Neural cell (in vitro differentiated cells): ENCODE data around the gene CSK.

ENCODE experiments used
- CTCF ChIP-seq: fragments of 450-650 bp; IDR thresholded peaks from 2 replicates; pipeline ENCODE4 v1.5.1; 2014; ENCODE audit warnings: antibody characterized with exemption, mild to moderate bottlenecking, moderate library complexity; ENCODE audit not compliant: poor library complexity, severe bottlenecking
- EZH2 ChIP-seq: fragments of 200-600, 300-800 bp; shearing (Covaris generic), sonication (generic); IDR thresholded peaks from 2 replicates; pipeline ENCODE4 v1.6.1; 2014; ENCODE audit warnings: antibody characterized with exemption, low read length, borderline replicate concordance, mild to moderate bottlenecking; ENCODE audit not compliant: insufficient read depth, poor library complexity, severe bottlenecking
- POLR2AphosphoS5 ChIP-seq: IDR thresholded peaks from 2 replicates; pipeline ENCODE4 v1.6.1; 2012

- no peak for TF ChIP-seq EZH2
- no peak for TF ChIP-seq CTCF
- TF ChIP-seq POLR2AphosphoS5: no peak
These were observed 45.0 kb downstream of the CSK start for GRCh38 chr15:74826921-74827320.
